ENCODE measurements around the gene RALBP1. TPM values are rescaled to one million over a fixed set of nuclear protein-coding genes. Genes with fewer than 3 reads are reported as not detected.

Gene RALBP1
- total RNA-seq, 2 donors from 2014 or later: 24.1 to 25.3 TPM

- no peak overlapping the region for H3K27ac Mint-ChIP-seq
- no peak for ATAC-seq
- peaks cover 7% of the 10 kb centered on the region for H3K36me3 Mint-ChIP-seq (ENCODE audit: low read depth)
- DNase-seq: no peak
- no peaks in the 10 kb centered on the region for H3K27me3 Mint-ChIP-seq
- no peaks in the 10 kb centered on the region for H3K9me3 ChIP-seq (ENCODE audit: control insufficient read depth, low read length, poor library complexity, severe bottlenecking)
- no peaks in the 10 kb centered on the region for H3K4me1 Mint-ChIP-seq
- no peak overlapping the region for H3K4me3 Mint-ChIP-seq
Measured at GRCh38 chr18:9530226-9531009, 55.1 kb downstream of the RALBP1 start.

GRCh38 chr18:9531791-9532410 lies 56.6 kb downstream of the RALBP1 start:
- no peak overlapping the region for H3K4me3 Mint-ChIP-seq
- ATAC-seq: no peak
- no peak overlapping the region for H3K27ac Mint-ChIP-seq
- H3K4me1 Mint-ChIP-seq: peaks cover 2% of the 10 kb centered on the region
- H3K27me3 Mint-ChIP-seq: no peaks in the 10 kb centered on the region
- H3K36me3 Mint-ChIP-seq (ENCODE audit: low read depth): peaks cover 13% of the 10 kb centered on the region
- no peaks in the 10 kb centered on the region for H3K9me3 ChIP-seq (ENCODE audit: control insufficient read depth, low read length, poor library complexity, severe bottlenecking)
- no peak for DNase-seq

GRCh38 chr18:9534844-9535243 lies 59.5 kb downstream of the RALBP1 start:
- H3K9me3 ChIP-seq (ENCODE audit: control insufficient read depth, low read length, poor library complexity, severe bottlenecking): no peaks in the 10 kb centered on the region
- Mint-ChIP-seq H3K4me3 (no peak overlapping the region), H3K36me3 (ENCODE audit: low read depth) (peaks cover 8% of the 10 kb centered on the region), H3K27me3 (no peaks in the 10 kb centered on the region), H3K4me1 (peaks cover 4% of the 10 kb centered on the region), H3K27ac (no peak overlapping the region)
- DNase-seq (no peak), ATAC-seq (no peak)

GRCh38 chr18:9535430-9535991 lies 60.2 kb downstream of the RALBP1 start:
- Mint-ChIP-seq H3K4me3 (no peak overlapping the region), H3K27me3 (no peaks in the 10 kb centered on the region), H3K36me3 (ENCODE audit: low read depth) (peaks cover 8% of the 10 kb centered on the region), H3K27ac (no peak overlapping the region), H3K4me1 (peaks cover 4% of the 10 kb centered on the region)
- H3K9me3 ChIP-seq (ENCODE audit: control insufficient read depth, low read length, poor library complexity, severe bottlenecking): no peaks in the 10 kb centered on the region
- DNase-seq (no peak), ATAC-seq (no peak)

- no peaks in the 10 kb centered on the region for H3K9me3 ChIP-seq (ENCODE audit: control insufficient read depth, low read length, poor library complexity, severe bottlenecking)
- no peak for DNase-seq
- H3K27me3 Mint-ChIP-seq: no peaks in the 10 kb centered on the region
- ATAC-seq: no peak
- H3K36me3 Mint-ChIP-seq (ENCODE audit: low read depth): peaks cover 8% of the 10 kb centered on the region
- peaks cover 4% of the 10 kb centered on the region for H3K4me1 Mint-ChIP-seq
- H3K27ac Mint-ChIP-seq: no peak overlapping the region
- H3K4me3 Mint-ChIP-seq: no peak overlapping the region
Measured at GRCh38 chr18:9536354-9537152, 61.2 kb downstream of the RALBP1 start.

GRCh38 chr18:9537677-9538076 lies 62.4 kb downstream of the RALBP1 start:
- no peaks in the 10 kb centered on the region for H3K27me3 Mint-ChIP-seq
- H3K27ac Mint-ChIP-seq: no peak overlapping the region
- ATAC-seq (no peak), DNase-seq (no peak)
- no peaks in the 10 kb centered on the region for H3K9me3 ChIP-seq (ENCODE audit: control insufficient read depth, low read length, poor library complexity, severe bottlenecking)
- H3K4me3 Mint-ChIP-seq: no peak overlapping the region
- peaks cover 8% of the 10 kb centered on the region for H3K36me3 Mint-ChIP-seq (ENCODE audit: low read depth)
- H3K4me1 Mint-ChIP-seq: peaks cover 4% of the 10 kb centered on the region

- no peak overlapping the region for H3K27ac Mint-ChIP-seq
- H3K9me3 ChIP-seq (ENCODE audit: control insufficient read depth, low read length, poor library complexity, severe bottlenecking): no peaks in the 10 kb centered on the region
- H3K4me1 Mint-ChIP-seq: peaks cover 9% of the 10 kb centered on the region
- H3K27me3 Mint-ChIP-seq: no peaks in the 10 kb centered on the region
- H3K4me3 Mint-ChIP-seq: no peak overlapping the region
- ATAC-seq (no peak), DNase-seq (no peak)
- peaks cover 6% of the 10 kb centered on the region for H3K36me3 Mint-ChIP-seq (ENCODE audit: low read depth)
Measured at GRCh38 chr18:9539283-9539682, 64.0 kb downstream of the RALBP1 start.

- no peaks in the 10 kb centered on the region for H3K9me3 ChIP-seq (ENCODE audit: control insufficient read depth, low read length, poor library complexity, severe bottlenecking)
- peaks cover 6% of the 10 kb centered on the region for H3K36me3 Mint-ChIP-seq (ENCODE audit: low read depth)
- H3K27me3 Mint-ChIP-seq: no peaks in the 10 kb centered on the region
- no peak overlapping the region for H3K27ac Mint-ChIP-seq
- DNase-seq: no peak
- no peak for ATAC-seq
- no peak overlapping the region for H3K4me3 Mint-ChIP-seq
- H3K4me1 Mint-ChIP-seq: peaks cover 9% of the 10 kb centered on the region
Measured at GRCh38 chr18:9539938-9540337, 64.6 kb downstream of the RALBP1 start.

GRCh38 chr18:9542924-9543323 lies 67.6 kb downstream of the RALBP1 start:
- H3K4me1 Mint-ChIP-seq: peaks cover 9% of the 10 kb centered on the region
- H3K27me3 Mint-ChIP-seq: no peaks in the 10 kb centered on the region
- ATAC-seq (no peak), DNase-seq (no peak)
- H3K4me3 Mint-ChIP-seq: no peak overlapping the region
- H3K36me3 Mint-ChIP-seq (ENCODE audit: low read depth): no peaks in the 10 kb centered on the region
- H3K9me3 ChIP-seq (ENCODE audit: control insufficient read depth, low read length, poor library complexity, severe bottlenecking): no peaks in the 10 kb centered on the region
- H3K27ac Mint-ChIP-seq: no peak overlapping the region

GRCh38 chr18:9545029-9545428 lies 69.7 kb downstream of the RALBP1 start:
- Mint-ChIP-seq H3K27ac (no peak overlapping the region), H3K36me3 (ENCODE audit: low read depth) (peaks cover 7% of the 10 kb centered on the region), H3K27me3 (no peaks in the 10 kb centered on the region), H3K4me3 (no peak overlapping the region), H3K4me1 (peaks cover 10% of the 10 kb centered on the region)
- no peaks in the 10 kb centered on the region for H3K9me3 ChIP-seq (ENCODE audit: control insufficient read depth, low read length, poor library complexity, severe bottlenecking)
- ATAC-seq (no peak), DNase-seq (no peak)

GRCh38 chr18:9546468-9546867 lies 71.2 kb downstream of the RALBP1 start:
- H3K27ac Mint-ChIP-seq: peak overlapping the region; percentile 29
- H3K9me3 ChIP-seq (ENCODE audit: control insufficient read depth, low read length, poor library complexity, severe bottlenecking): no peaks in the 10 kb centered on the region

GRCh38 chr18:9547782-9548181 lies 72.5 kb downstream of the RALBP1 start:
- ATAC-seq (no peak), DNase-seq (no peak)
- Mint-ChIP-seq H3K27ac (no peak overlapping the region), H3K4me1 (peaks cover 10% of the 10 kb centered on the region), H3K27me3 (no peaks in the 10 kb centered on the region), H3K4me3 (no peak overlapping the region), H3K36me3 (ENCODE audit: low read depth) (peaks cover 7% of the 10 kb centered on the region)
- no peaks in the 10 kb centered on the region for H3K9me3 ChIP-seq (ENCODE audit: control insufficient read depth, low read length, poor library complexity, severe bottlenecking)

More at GRCh38 chr18:9546468-9546867, 71.2 kb downstream of the RALBP1 start:
- H3K36me3 Mint-ChIP-seq (ENCODE audit: low read depth): peaks cover 7% of the 10 kb centered on the region
- H3K27me3 Mint-ChIP-seq: no peaks in the 10 kb centered on the region
- H3K4me3 Mint-ChIP-seq: no peak overlapping the region
- no peak for ATAC-seq
- DNase-seq: no peak
- H3K4me1 Mint-ChIP-seq: peaks cover 10% of the 10 kb centered on the region

- H3K9me3 ChIP-seq (ENCODE audit: control insufficient read depth, low read length, poor library complexity, severe bottlenecking): no peaks in the 10 kb centered on the region
- ATAC-seq: no peak
- Mint-ChIP-seq H3K4me1 (peaks cover 5% of the 10 kb centered on the region), H3K27ac (peak overlapping the region; percentile 2), H3K27me3 (no peaks in the 10 kb centered on the region), H3K4me3 (no peak overlapping the region), H3K36me3 (ENCODE audit: low read depth) (peaks cover 7% of the 10 kb centered on the region)
- DNase-seq: no peak
Measured at GRCh38 chr18:9549405-9549804, 74.1 kb downstream of the RALBP1 start.

Measured in T-helper 17 cell (primary cell).